ENCODE results near the gene ZNRF3. TPM values are rescaled to one million over a fixed set of nuclear protein-coding genes. Genes with fewer than 3 reads are reported as not detected.

Gene ZNRF3
- total RNA-seq, 2 donors from 2014 or later = 7.8 to 8.6 TPM

DNA sequence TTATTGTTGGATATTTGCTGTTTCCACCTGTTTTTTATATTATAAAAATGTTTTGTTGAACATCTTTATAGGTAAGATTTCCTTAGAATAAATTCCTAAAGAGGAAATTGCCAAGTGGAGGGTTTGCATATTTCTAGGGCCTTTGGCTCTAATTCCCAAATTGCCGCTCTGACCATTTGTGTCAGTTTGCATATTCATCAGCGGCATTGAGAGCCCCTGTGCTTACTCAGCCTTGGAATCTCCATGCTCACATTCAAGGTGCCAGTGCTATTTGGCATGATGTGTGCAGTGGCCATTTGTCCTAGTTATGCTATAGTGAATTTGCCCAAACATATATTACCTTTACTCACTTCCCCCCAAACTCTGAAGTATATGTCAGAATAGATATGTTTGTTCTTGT is 214.9 kb downstream of the ZNRF3 start:
- H3K9me3 ChIP-seq = no peaks in the 10 kb centered on the region
- intact Hi-C loops (cut with DNase I) = no loop called here
- TF ChIP-seq POLR2A (IDR thresholded peaks at IDR 0.05) = no peak
- TF ChIP-seq, protein P1, sequence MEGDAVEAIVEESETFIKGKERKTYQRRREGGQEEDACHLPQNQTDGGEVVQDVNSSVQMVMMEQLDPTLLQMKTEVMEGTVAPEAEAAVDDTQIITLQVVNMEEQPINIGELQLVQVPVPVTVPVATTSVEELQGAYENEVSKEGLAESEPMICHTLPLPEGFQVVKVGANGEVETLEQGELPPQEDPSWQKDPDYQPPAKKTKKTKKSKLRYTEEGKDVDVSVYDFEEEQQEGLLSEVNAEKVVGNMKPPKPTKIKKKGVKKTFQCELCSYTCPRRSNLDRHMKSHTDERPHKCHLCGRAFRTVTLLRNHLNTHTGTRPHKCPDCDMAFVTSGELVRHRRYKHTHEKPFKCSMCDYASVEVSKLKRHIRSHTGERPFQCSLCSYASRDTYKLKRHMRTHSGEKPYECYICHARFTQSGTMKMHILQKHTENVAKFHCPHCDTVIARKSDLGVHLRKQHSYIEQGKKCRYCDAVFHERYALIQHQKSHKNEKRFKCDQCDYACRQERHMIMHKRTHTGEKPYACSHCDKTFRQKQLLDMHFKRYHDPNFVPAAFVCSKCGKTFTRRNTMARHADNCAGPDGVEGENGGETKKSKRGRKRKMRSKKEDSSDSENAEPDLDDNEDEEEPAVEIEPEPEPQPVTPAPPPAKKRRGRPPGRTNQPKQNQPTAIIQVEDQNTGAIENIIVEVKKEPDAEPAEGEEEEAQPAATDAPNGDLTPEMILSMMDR (IDR thresholded peaks at IDR 0.05) = no peak
- H3K27me3 ChIP-seq = no peaks in the 10 kb centered on the region
- H3K4me3 ChIP-seq = no peak overlapping the region
- no peak overlapping the region for H3K27ac ChIP-seq
- no peaks in the 10 kb centered on the region for H3K36me3 ChIP-seq (replicated peaks in 1 of 2; ENCODE audit: insufficient read depth in 1 of 2, low read depth in 2 of 2)
- H3K4me1 ChIP-seq = peaks cover 11% of the 10 kb centered on the region
- 97 to 98% methylated on average over 2 of the region's 2 CpGs for WGBS, 2 donors
- no peak for DNase-seq
- ATAC-seq = no peak

DNA sequence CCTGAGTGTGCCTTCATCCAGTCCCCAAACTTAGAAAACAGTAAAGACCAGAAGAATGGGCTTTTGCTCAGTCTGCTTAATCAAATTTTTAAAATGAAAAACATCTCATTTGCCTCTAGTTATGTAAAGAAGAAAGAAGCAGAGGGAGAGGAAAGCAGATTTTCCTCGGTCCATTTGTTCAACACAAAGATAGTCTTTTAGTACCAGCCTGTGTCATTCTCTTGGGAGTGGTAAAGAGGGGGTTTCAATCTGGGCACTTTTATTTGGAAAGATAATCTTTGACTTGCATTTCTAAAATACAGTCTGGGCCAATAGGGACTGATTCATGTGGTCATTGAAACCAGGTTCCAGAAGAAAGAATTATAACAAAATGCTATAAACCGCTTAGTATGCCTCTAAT is 218.9 kb downstream of the ZNRF3 start:
- ATAC-seq (no peak), DNase-seq (no peak)
- no peaks in the 10 kb centered on the region for H3K27me3 ChIP-seq
- TF ChIP-seq, protein P1 (IDR thresholded peaks at IDR 0.05) = no peak
- TF ChIP-seq POLR2A (IDR thresholded peaks at IDR 0.05) = no peak
- no peaks in the 10 kb centered on the region for H3K36me3 ChIP-seq (replicated peaks in 1 of 2; ENCODE audit: insufficient read depth in 1 of 2, low read depth in 2 of 2)
- peaks cover under 1% of the 10 kb centered on the region for H3K4me1 ChIP-seq
- no peak overlapping the region for H3K4me3 ChIP-seq
- intact Hi-C loops (cut with DNase I) = no loop called here
- WGBS, 2 donors = 93% methylated on average over 2 of the region's 2 CpGs
- no peaks in the 10 kb centered on the region for H3K9me3 ChIP-seq
- H3K27ac ChIP-seq = no peak overlapping the region

DNA sequence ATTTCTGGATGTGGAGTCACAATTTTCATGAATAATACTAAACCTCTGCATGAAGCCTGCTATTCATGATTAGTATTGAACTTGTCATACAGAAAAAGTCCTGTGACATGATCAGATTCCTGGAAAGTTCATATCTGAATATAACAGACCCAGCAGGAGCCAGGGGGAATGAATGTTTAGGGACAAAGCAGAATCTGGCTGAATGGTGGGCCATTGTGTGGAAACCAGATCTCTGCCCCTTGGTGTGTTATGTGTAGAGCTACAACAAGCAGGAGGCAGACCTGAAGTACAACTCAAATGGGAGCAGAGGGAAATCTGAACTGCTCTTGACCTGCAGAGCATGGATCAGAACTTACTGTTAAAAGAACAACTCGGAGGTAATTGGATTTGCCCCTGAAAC is 219.7 kb downstream of the ZNRF3 start:
- DNase-seq = no peak
- Histone ChIP-seq H3K9me3 (no peaks in the 10 kb centered on the region), H3K4me3 (no peak overlapping the region), H3K36me3 (replicated peaks in 1 of 2; ENCODE audit: insufficient read depth in 1 of 2, low read depth in 2 of 2) (no peaks in the 10 kb centered on the region), H3K4me1 (no peaks in the 10 kb centered on the region), H3K27ac (no peak overlapping the region), H3K27me3 (no peaks in the 10 kb centered on the region)
- TF ChIP-seq, protein P1 (IDR thresholded peaks at IDR 0.05) = no peak
- no peak for ATAC-seq
- intact Hi-C loops (cut with DNase I) = no loop called here
- WGBS, 2 donors = 90 to 91% methylated on average over 1 of the region's 1 CpG

DNA sequence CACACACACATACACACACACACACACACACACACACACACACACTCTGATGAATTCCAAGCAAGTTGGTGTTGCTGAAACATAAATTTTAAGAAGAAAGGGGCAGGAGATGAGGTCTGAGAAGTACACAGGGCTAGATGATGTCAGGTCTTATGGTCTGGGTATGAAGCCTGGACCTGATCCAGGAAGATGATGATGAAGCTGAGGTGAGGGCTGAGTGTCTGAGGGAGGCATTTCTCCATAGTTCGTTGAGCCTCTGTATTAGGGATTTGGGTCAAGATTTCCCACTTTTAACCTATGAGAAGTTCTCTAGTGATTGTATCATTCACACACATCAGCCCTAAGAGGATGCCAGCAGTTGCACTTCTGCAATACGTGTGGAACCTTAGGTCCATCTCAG is 222.1 kb downstream of the ZNRF3 start:
- H3K27me3 ChIP-seq = no peaks in the 10 kb centered on the region
- no peak overlapping the region for H3K27ac ChIP-seq
- TF ChIP-seq, protein P1 (IDR thresholded peaks at IDR 0.05) = no peak
- TF ChIP-seq POLR2A (IDR thresholded peaks at IDR 0.05) = no peak
- no peaks in the 10 kb centered on the region for H3K4me1 ChIP-seq
- intact Hi-C loops (cut with DNase I) = no loop called here
- no peak for ATAC-seq
- no peak overlapping the region for H3K4me3 ChIP-seq
- DNase-seq = no peak
- H3K36me3 ChIP-seq (replicated peaks in 1 of 2; ENCODE audit: insufficient read depth in 1 of 2, low read depth in 2 of 2) = no peaks in the 10 kb centered on the region
- no peaks in the 10 kb centered on the region for H3K9me3 ChIP-seq
- WGBS, 2 donors = 55 to 58% methylated on average over 2 of the region's 2 CpGs

DNA sequence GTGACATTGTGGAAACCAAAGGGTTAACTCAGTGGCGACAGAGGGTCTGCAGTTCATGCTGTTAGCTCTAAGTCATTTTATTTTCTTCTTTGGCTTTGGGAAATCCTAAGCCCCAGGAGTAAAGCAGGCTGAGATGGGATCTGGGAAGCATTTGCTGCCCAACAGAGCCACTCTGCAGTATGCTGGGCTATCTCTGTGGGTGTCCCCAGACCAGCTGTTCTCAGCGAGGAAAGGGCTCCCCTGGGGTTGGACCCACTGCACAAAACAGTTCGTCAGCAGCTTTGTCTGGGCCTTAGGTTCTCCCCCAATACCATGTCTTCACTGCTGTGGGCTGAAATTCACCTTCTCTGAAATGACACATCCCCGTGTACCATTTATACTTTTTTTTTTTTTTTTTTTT is 223.5 kb downstream of the ZNRF3 start:
- Histone ChIP-seq H3K4me1 (no peaks in the 10 kb centered on the region), H3K4me3 (no peak overlapping the region), H3K27ac (no peak overlapping the region), H3K36me3 (replicated peaks in 1 of 2; ENCODE audit: insufficient read depth in 1 of 2, low read depth in 2 of 2) (no peaks in the 10 kb centered on the region), H3K27me3 (no peaks in the 10 kb centered on the region), H3K9me3 (no peaks in the 10 kb centered on the region)
- no peak for TF ChIP-seq POLR2A (IDR thresholded peaks at IDR 0.05)
- TF ChIP-seq, protein P1 (IDR thresholded peaks at IDR 0.05) = no peak
- DNase-seq = no peak
- intact Hi-C loops (cut with DNase I) = no loop called here
- no peak for ATAC-seq
- WGBS, 2 donors = 47 to 59% methylated on average over 4 of the region's 4 CpGs

Small RNA genes lying within 50 kb of the gene (small RNA-seq; reads per million reads assigned to genes)
- not detected for gene Z93930.1

Other genes starting within 250 kb of the ZNRF3 start
- gene TTC28, start 203.7 kb upstream of the ZNRF3 start, total RNA-seq = 10 to 100 TPM; 21.0 to 87.3 TPM
- 1 to 10 TPM in 1 of 2 donors, under 1 TPM in 1; 0.66 to 2.1 TPM for gene CHEK2, start 141.8 kb upstream of the ZNRF3 start, total RNA-seq
- 10 to 100 TPM; 11.7 to 14.2 TPM for gene HSCB, start 141.5 kb upstream of the ZNRF3 start, total RNA-seq
- gene CCDC117, start 110.9 kb upstream of the ZNRF3 start, total RNA-seq = 10 to 100 TPM; 13.8 to 16.3 TPM
- gene XBP1, start 83.0 kb upstream of the ZNRF3 start, total RNA-seq = 100 to 1,000 TPM; 642 to 771 TPM
- gene C22orf31, start 178.3 kb downstream of the ZNRF3 start, total RNA-seq = not detected
- gene KREMEN1, start 189.5 kb downstream of the ZNRF3 start, total RNA-seq = 1 to 10 TPM; 6.6 to 7.3 TPM

Data from body of pancreas (tissue), 4 donors.